Measurements from ENCODE around the gene BAZ2B. TPM values are rescaled to one million over a fixed set of nuclear protein-coding genes. Genes with fewer than 3 reads are reported as not detected.

BAZ2B gene
- total RNA-seq, 2 donors from 2014 or later, result 30.7 to 39.3 TPM

DNA sequence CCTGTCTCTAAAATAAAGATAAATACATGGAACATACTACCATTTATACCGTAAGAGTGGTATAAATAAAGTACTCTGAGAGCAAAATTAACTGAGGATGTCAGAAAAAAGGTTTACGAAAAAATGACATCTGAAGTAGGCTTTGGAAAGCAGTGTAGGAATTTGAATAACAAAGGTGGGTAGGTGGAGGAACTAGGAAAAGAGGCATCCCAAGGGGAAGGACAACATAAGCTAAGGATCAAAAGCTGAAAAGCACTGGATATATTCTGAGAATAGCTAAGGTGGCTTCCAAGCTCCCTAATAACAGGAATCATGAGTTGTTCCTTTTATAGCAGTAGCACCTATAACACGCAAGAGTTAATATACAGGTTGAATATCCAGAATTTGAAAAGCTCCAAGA, 91.3 kb downstream of the BAZ2B start:
- Mint-ChIP-seq H3K27me3 (no peaks in the 10 kb centered on the region), H3K36me3 (ENCODE audit: low read depth) (peaks cover 2% of the 10 kb centered on the region), H3K27ac (no peak overlapping the region), H3K4me1 (no peaks in the 10 kb centered on the region), H3K4me3 (no peak overlapping the region)
- no peaks in the 10 kb centered on the region for H3K9me3 ChIP-seq (ENCODE audit: control insufficient read depth, low read length, poor library complexity, severe bottlenecking)
- ATAC-seq (no peak), DNase-seq (no peak)

DNA sequence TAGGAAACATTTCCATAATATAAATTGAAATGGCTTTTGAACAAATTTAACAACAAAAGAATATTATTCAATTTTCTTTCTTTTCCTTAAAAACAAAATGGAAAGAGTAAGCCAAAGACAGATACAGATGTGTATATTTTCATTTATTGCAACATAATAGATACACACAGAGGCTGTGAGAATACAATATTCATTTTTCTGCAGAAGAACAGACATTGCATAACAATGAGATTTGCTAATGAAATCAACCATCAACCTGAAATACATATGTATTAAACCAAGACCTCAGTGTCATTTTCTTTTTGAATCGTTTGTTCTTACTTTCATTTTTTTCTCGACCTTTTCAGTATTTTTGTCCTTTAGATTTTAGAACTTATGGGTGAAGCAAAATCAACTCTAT, 95.1 kb downstream of the BAZ2B start:
- DNase-seq (no peak), ATAC-seq (no peak)
- Mint-ChIP-seq H3K36me3 (ENCODE audit: low read depth) (no peaks in the 10 kb centered on the region), H3K4me1 (peaks cover 4% of the 10 kb centered on the region), H3K27ac (no peak overlapping the region), H3K4me3 (no peak overlapping the region), H3K27me3 (no peaks in the 10 kb centered on the region)
- no peaks in the 10 kb centered on the region for H3K9me3 ChIP-seq (ENCODE audit: control insufficient read depth, low read length, poor library complexity, severe bottlenecking)

DNA sequence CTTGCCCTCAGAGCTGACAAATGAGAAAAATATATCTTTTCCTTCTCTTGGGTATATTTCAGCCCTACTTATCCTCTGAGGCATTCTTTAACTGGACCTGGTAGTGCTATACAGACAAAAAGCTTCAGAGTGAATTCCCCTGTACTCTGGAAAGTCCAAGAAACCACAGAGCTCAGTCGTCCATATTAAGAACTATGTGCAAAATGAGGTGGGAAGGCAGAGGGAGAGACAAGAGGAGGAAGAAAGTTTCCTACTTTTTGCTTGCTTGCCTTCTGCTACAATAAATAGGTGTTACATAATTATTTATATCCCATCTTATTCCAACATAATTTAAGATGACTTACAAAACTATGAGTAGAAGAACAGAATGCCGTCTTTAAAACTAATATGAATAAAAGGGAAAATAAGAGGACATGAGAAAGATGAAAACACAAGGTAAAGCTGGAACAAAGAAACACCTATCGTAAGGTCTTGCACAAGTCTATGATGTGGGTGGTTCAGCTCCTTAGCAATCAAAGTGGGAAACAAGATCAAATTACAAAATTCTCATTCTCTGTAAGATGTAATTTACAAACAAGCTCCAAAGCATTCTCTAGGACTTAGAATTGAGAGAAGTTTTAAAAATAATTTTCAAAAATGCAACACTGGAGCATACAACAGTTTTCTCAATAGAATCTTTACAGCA, 97.9 kb downstream of the BAZ2B start:
- DNase-seq (no peak), ATAC-seq (no peak)
- Mint-ChIP-seq H3K36me3 (ENCODE audit: low read depth) (no peaks in the 10 kb centered on the region), H3K27ac (no peak overlapping the region), H3K4me1 (peaks cover 11% of the 10 kb centered on the region), H3K4me3 (no peak overlapping the region), H3K27me3 (no peaks in the 10 kb centered on the region)
- no peaks in the 10 kb centered on the region for H3K9me3 ChIP-seq (ENCODE audit: control insufficient read depth, low read length, poor library complexity, severe bottlenecking)

DNA sequence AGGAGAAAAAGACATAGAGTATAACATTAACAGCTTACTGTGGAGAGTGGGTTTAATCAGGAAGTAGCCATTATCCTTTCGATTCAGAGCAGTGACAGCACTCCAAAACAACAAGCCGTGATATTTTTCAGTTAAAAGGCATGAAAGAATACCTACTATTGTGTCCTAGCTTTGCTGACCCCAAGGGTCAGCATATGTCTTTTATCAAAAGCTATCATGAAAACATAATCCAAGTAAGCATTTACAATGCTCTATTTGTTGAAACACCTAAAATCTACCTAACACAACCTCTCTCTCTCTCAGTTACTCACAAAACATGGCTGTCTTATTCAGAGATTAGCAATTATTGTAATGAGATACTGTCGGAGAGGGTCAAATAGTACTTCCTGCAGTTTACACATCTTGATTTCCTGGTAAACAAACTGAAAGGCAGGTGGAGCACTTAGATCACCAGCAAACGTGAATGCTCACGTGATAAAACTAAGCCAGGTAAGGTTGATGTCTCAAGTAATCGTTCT, 100.0 kb downstream of the BAZ2B start:
- peak overlapping the region; percentile 91 for H3K27ac Mint-ChIP-seq
- H3K36me3 Mint-ChIP-seq (ENCODE audit: low read depth), result no peaks in the 10 kb centered on the region
- no peaks in the 10 kb centered on the region for H3K9me3 ChIP-seq (ENCODE audit: control insufficient read depth, low read length, poor library complexity, severe bottlenecking)
- H3K4me1 Mint-ChIP-seq, result peaks cover 16% of the 10 kb centered on the region
- H3K4me3 Mint-ChIP-seq, result peak overlapping the region; percentile 87
- no peaks in the 10 kb centered on the region for H3K27me3 Mint-ChIP-seq
- ATAC-seq (peak; percentile 99), DNase-seq (no peak)

DNA sequence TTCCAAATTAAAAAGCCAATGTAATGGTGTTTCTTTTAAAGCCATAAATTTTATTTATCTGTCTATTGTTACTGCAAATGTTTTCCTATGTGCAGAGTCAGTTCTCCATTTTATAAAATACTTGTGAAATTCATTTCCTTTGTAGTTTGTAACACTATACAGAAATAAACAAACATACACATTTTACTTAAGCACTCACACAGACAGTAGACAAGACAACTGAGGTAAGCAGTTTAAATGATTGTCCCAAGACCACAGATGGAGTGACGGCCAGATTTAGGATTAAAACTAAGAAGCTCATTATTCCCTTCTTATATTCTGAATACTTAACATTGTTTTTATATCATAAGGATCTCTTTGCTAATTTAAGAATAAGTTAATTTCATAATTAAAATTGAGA, 100.9 kb downstream of the BAZ2B start:
- Mint-ChIP-seq H3K36me3 (ENCODE audit: low read depth) (no peaks in the 10 kb centered on the region), H3K4me3 (peak overlapping the region; percentile 80), H3K27ac (peak overlapping the region; percentile 91), H3K4me1 (peaks cover 16% of the 10 kb centered on the region), H3K27me3 (no peaks in the 10 kb centered on the region)
- H3K9me3 ChIP-seq (ENCODE audit: control insufficient read depth, low read length, poor library complexity, severe bottlenecking), result no peaks in the 10 kb centered on the region
- DNase-seq (no peak), ATAC-seq (no peak)

DNA sequence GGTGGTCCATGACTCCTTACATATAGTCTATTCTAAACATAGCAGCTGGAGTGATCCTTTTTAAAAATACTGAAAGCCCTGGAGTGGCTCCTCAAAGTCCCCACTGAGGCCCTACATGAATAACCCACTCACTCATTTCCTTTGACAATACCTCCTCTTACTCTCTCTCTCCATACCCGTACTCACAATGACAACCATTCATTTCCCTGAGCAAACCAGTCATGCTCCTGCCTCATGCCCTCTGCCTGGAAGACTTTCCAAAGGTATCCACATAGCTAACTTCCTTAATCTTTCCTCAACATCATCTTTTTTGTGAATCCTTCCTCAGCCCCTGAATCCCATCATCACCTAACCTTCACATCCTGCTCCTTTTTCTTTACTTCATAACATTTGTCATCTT, 102.6 kb downstream of the BAZ2B start:
- H3K36me3 Mint-ChIP-seq (ENCODE audit: low read depth), result peaks cover 2% of the 10 kb centered on the region
- no peak overlapping the region for H3K4me3 Mint-ChIP-seq

DNA sequence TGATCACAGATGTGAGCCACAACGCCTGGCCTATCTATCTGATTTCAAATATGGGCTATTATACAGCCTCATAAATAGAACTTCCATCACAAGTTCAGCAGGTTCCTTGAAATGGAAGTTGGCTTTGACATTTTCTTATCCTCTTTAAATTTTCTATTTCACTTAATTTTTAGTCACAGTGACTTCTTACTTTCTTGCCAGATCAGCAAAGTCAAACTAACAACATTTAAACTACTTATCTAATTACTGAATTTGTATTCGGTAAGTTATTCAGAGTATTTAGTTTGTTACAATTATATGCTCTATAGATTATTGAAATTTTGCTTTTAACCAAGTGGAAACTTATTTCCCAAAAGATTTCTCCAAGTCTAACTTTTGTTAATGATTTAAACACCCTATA, 108.2 kb downstream of the BAZ2B start:
- ATAC-seq, result no peak
- no peaks in the 10 kb centered on the region for H3K9me3 ChIP-seq (ENCODE audit: control insufficient read depth, low read length, poor library complexity, severe bottlenecking)
- Mint-ChIP-seq H3K4me1 (peaks cover 19% of the 10 kb centered on the region), H3K36me3 (ENCODE audit: low read depth) (peaks cover 2% of the 10 kb centered on the region), H3K4me3 (no peak overlapping the region), H3K27ac (no peak overlapping the region), H3K27me3 (no peaks in the 10 kb centered on the region)
- no peak for DNase-seq

More for the DNA sequence above, 102.6 kb downstream of the BAZ2B start:
- peaks cover 20% of the 10 kb centered on the region for H3K4me1 Mint-ChIP-seq
- ATAC-seq (no peak), DNase-seq (no peak)
- H3K27me3 Mint-ChIP-seq, result no peaks in the 10 kb centered on the region
- no peak overlapping the region for H3K27ac Mint-ChIP-seq
- H3K9me3 ChIP-seq (ENCODE audit: control insufficient read depth, low read length, poor library complexity, severe bottlenecking), result no peaks in the 10 kb centered on the region

DNA sequence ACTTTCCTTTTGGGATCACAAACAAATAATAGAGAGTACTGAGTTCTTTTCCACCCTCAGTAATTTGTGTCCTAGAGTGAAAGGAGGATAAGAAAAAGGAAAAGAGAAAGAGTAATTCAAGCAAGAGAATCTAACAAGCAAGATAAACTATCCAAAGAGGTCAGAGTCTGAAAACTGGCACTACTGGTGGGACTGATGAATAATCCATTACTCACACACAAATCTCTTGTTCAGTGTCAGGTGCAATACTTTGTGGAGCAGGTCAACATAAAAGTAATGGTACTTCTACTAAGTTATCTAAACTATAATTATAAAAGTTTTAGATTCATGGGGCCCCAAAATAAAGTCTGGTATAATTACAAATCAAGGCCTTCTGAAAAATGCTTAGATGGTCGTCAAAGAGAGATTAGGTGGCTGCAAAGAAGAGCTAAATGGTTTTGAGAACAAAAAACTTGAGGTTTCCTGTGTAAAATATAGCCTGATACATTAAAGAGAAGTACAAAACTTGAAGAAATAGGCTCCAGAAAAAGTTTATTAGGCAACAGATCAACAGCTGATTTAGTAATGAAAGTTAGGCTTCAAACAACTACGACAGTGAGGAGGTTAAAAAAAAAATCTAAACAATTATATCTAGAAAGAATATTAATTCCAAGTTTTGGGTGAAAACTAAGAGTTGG, 109.4 kb downstream of the BAZ2B start:
- no peak overlapping the region for H3K4me3 Mint-ChIP-seq
- peaks cover 17% of the 10 kb centered on the region for H3K4me1 Mint-ChIP-seq
- H3K9me3 ChIP-seq (ENCODE audit: control insufficient read depth, low read length, poor library complexity, severe bottlenecking), result no peaks in the 10 kb centered on the region
- ATAC-seq, result no peak
- DNase-seq, result no peak
- H3K27me3 Mint-ChIP-seq, result no peaks in the 10 kb centered on the region
- H3K27ac Mint-ChIP-seq, result peak overlapping the region; percentile 54
- peaks cover 2% of the 10 kb centered on the region for H3K36me3 Mint-ChIP-seq (ENCODE audit: low read depth)

DNA sequence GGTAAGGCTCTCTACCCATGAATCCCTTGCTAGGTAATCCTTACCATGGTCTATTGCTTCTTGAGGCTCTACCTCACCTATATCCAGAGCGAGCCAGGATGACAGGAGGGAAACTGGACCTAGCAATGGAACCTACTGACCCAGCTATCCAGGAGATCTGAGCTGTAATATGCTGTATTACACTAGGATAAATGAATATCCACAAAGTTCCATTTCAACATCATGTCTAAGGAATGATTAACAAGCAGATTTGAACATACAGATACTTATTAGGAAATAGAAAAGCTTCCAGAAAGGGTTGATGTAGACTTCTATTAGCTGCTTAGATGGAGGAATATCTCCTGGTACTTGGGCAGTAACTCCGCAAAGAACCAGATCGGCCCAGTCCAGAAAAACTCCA, 110.1 kb downstream of the BAZ2B start:
- H3K4me1 Mint-ChIP-seq, result peaks cover 17% of the 10 kb centered on the region

DNA sequence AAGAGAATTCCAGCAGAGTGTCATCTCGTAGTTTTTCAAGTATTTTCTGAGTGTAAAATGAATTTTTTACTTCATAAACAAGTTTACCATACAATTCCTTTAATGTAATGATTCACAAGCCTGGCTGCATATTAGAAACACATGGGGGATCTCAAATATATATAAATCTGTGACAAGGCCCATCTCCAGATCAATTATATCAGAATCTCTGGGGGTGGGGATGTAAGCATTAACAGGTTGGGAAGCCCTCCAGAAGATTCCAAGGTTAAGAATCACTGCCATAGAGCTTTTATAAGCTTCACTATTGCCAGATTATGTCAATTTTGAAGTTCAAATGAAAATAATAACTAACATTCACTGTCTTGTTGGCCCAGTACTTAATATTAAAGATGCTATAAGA, 111.2 kb downstream of the BAZ2B start:
- ATAC-seq (no peak), DNase-seq (no peak)
- H3K9me3 ChIP-seq (ENCODE audit: control insufficient read depth, low read length, poor library complexity, severe bottlenecking), result no peaks in the 10 kb centered on the region
- Mint-ChIP-seq H3K4me3 (no peak overlapping the region), H3K27me3 (no peaks in the 10 kb centered on the region), H3K27ac (no peak overlapping the region), H3K36me3 (ENCODE audit: low read depth) (peaks cover 2% of the 10 kb centered on the region), H3K4me1 (peaks cover 17% of the 10 kb centered on the region)

More for the DNA sequence above, 110.1 kb downstream of the BAZ2B start:
- peaks cover 2% of the 10 kb centered on the region for H3K36me3 Mint-ChIP-seq (ENCODE audit: low read depth)
- no peak overlapping the region for H3K4me3 Mint-ChIP-seq
- H3K27me3 Mint-ChIP-seq, result no peaks in the 10 kb centered on the region
- DNase-seq (no peak), ATAC-seq (no peak)
- H3K9me3 ChIP-seq (ENCODE audit: control insufficient read depth, low read length, poor library complexity, severe bottlenecking), result no peaks in the 10 kb centered on the region
- peak overlapping the region; percentile 54 for H3K27ac Mint-ChIP-seq

DNA sequence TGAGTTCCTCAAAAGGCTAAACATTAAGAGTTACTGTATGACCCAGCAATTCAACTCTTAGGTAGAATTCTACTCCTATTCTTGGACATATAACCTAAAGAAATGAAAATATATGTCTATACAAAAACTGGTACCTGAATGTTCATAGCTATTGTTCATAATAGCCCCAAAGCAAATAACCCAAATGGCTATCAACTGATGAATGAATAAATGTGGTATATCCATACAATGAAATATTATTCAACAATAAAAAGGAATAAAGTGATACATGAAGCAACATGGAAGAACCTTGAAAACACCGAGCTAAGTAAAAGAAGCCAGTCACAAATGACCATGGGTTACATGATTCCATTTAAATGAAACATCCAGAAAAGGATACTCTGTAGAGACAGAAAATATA, 114.6 kb downstream of the BAZ2B start:
- DNase-seq (no peak), ATAC-seq (no peak)
- Mint-ChIP-seq H3K27me3 (no peaks in the 10 kb centered on the region), H3K4me1 (peaks cover 12% of the 10 kb centered on the region), H3K27ac (no peak overlapping the region), H3K36me3 (ENCODE audit: low read depth) (peaks cover 2% of the 10 kb centered on the region), H3K4me3 (no peak overlapping the region)
- no peaks in the 10 kb centered on the region for H3K9me3 ChIP-seq (ENCODE audit: control insufficient read depth, low read length, poor library complexity, severe bottlenecking)

DNA sequence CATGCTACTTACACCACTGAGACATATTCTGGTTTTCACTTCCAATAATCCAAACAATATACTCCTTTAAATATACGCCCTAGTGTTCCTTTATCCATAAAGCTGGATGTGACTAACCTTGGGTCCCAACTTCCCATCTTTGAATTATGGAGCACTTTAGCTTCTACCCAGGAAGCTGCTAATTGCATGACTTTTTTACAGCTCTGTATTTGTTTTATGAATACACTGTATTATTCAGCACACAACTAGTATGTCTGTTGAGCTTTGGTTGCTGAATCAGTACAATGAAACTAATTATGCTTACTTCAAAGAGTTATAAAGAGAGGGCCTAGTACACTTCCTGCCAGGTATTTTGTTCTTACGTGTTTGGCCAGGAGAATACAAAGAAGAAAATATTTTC, 118.5 kb downstream of the BAZ2B start:
- no peak overlapping the region for H3K4me3 Mint-ChIP-seq

DNA sequence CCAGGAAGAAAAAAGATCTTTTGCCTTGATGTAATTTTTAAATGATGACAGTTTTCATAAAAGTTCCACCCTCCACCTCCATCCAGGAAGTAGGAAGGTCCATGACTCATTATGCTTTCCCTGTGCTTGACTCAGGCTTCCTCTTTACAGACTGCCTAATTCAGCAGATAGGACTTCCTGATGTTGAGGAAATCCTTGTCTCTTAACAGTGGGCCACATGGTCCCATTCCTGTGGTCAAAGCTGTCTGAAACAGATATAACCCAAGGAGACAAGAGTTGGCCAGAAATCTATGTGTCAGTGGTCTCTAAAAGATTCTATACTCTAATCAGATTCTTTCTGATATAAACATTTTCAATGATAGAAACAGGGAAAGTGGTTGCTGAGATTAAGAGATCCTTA, 119.1 kb downstream of the BAZ2B start:
- DNase-seq (no peak), ATAC-seq (peak; percentile 50)
- Mint-ChIP-seq H3K27me3 (no peaks in the 10 kb centered on the region), H3K4me3 (no peak overlapping the region), H3K4me1 (peaks cover 9% of the 10 kb centered on the region), H3K27ac (peak overlapping the region; percentile 22), H3K36me3 (ENCODE audit: low read depth) (peaks cover 2% of the 10 kb centered on the region)
- no peaks in the 10 kb centered on the region for H3K9me3 ChIP-seq (ENCODE audit: control insufficient read depth, low read length, poor library complexity, severe bottlenecking)

More for the DNA sequence above, 118.5 kb downstream of the BAZ2B start:
- H3K27ac Mint-ChIP-seq, result peak overlapping the region; percentile 22
- H3K9me3 ChIP-seq (ENCODE audit: control insufficient read depth, low read length, poor library complexity, severe bottlenecking), result no peaks in the 10 kb centered on the region
- ATAC-seq, result peak; percentile 27
- peaks cover 9% of the 10 kb centered on the region for H3K4me1 Mint-ChIP-seq
- no peak for DNase-seq
- no peaks in the 10 kb centered on the region for H3K27me3 Mint-ChIP-seq
- peaks cover 2% of the 10 kb centered on the region for H3K36me3 Mint-ChIP-seq (ENCODE audit: low read depth)

DNA sequence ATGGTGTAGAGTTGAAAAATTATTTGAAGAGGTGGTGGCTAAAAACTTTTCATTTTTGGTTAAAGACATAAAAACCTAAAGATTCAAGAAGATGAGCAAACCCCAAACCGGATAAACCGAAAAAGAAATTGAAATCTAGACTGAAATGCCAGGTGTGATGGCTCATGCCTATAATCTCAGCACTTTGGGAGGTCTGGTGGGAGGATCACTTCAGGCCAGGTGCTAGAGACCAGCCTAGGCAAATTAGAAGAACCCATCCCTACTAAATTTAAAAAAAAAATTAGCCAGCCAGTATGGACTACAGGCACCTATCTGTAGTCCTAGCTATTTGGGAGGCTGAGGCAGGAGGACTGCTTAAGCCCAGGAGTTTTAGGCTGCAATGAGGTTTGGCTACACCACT, 126.9 kb downstream of the BAZ2B start:
- ATAC-seq, result no peak
- no peak overlapping the region for H3K27ac Mint-ChIP-seq
- H3K4me1 Mint-ChIP-seq, result peaks cover 2% of the 10 kb centered on the region
- H3K4me3 Mint-ChIP-seq, result no peak overlapping the region
- H3K9me3 ChIP-seq (ENCODE audit: control insufficient read depth, low read length, poor library complexity, severe bottlenecking), result no peaks in the 10 kb centered on the region
- no peak for DNase-seq
- H3K36me3 Mint-ChIP-seq (ENCODE audit: low read depth), result no peaks in the 10 kb centered on the region
- no peaks in the 10 kb centered on the region for H3K27me3 Mint-ChIP-seq

Measured in T-helper 17 cell (primary cell).